Natural killer cell (primary cell): ENCODE results near the gene IVD. TPM values are rescaled to one million over a fixed set of nuclear protein-coding genes. Genes with fewer than 3 reads are reported as not detected.

Experiments used
- ATAC-seq, 3 donors: fragments of 150-1000 bp in 2 of 3; fragments of 200-7000 bp in 1 of 3; cut with Tn5 transposase; 1 replicate in 1 of 3; 2 replicates in 2 of 3; pipeline ENCODE4 v1.10.0; 2021; ENCODE audit warnings: mild to moderate bottlenecking in 2 of 3, moderate library complexity in 2 of 3
- DNase-seq, 2 donors: peaks; one replicate each; pipeline versions ENCODE4 v3.0.0 to v3.0.0-alpha.2; 2013 to 2021; ENCODE audit warnings: mixed read lengths in 1 of 2
- H3K27ac ChIP-seq: one replicate; pipeline ENCODE4 v1.5.1; 2013; ENCODE audit warnings: mild to moderate bottlenecking, low read length
- H3K27me3 ChIP-seq: one replicate; pipeline ENCODE4 v1.6.1; 2013; ENCODE audit warnings: low read length; ENCODE audit not compliant: control insufficient read depth, insufficient read depth
- H3K36me3 ChIP-seq: one replicate; pipeline ENCODE4 v1.6.1; 2013; ENCODE audit warnings: low read length; ENCODE audit not compliant: control insufficient read depth, insufficient read depth
- H3K4me1 ChIP-seq: one replicate; pipeline ENCODE4 v1.6.1; 2013; ENCODE audit warnings: low read length; ENCODE audit not compliant: control insufficient read depth, insufficient read depth
- H3K4me3 ChIP-seq: one replicate; pipeline ENCODE4 v1.5.1; 2013; ENCODE audit warnings: low read length
- H3K9me3 ChIP-seq: one replicate; pipeline ENCODE4 v1.6.1; 2013; ENCODE audit warnings: low read length; ENCODE audit not compliant: control insufficient read depth, insufficient read depth
- H3K27ac Mint-ChIP-seq, 2 donors: one replicate each; pipeline ENCODE4 v1.8.0; 2022; ENCODE audit warnings: mild to moderate bottlenecking in 2 of 2, mixed read lengths in 2 of 2, moderate library complexity in 1 of 2
- H3K27me3 Mint-ChIP-seq, 2 donors: one replicate each; pipeline ENCODE4 v1.8.0; 2022; ENCODE audit warnings: low read depth in 2 of 2, mixed read lengths in 2 of 2
- H3K36me3 Mint-ChIP-seq: one replicate; pipeline ENCODE4 v1.8.0; 2022; ENCODE audit warnings: mixed read lengths
- H3K4me1 Mint-ChIP-seq, 2 donors: one replicate each; pipeline ENCODE4 v1.8.0; 2022; ENCODE audit warnings: mixed read lengths in 2 of 2
- H3K4me3 Mint-ChIP-seq: one replicate; pipeline ENCODE4 v1.8.0; 2022; ENCODE audit warnings: mild to moderate bottlenecking, moderate library complexity, mixed read lengths
- H3K9me3 Mint-ChIP-seq, 2 donors: one replicate each; pipeline ENCODE4 v1.8.0; 2022; ENCODE audit warnings: mixed read lengths in 2 of 2
- WGBS: methylation state at CpG from one replicate; pipeline ENCODE4 v1.1.7; 2013; ENCODE audit warnings: missing lambda C conversion rate; ENCODE audit not compliant: insufficient coverage; 5-methylcytosine and 5-hydroxymethylcytosine counted together
- intact Hi-C: fragments of 100-400 bp; cut with micrococcal nuclease; formaldehyde crosslinking; loops from one replicate; pipeline ENCODE4 v1.14.2; 2022
- total RNA-seq, 4 donors: library from RNA; stranded (reverse); fragments of 120-200 nt in 1 of 4; gene quantifications; one replicate each; pipeline versions ENCODE4 v1.2.3 to v1.2.4, GENCODE V29; 2013 to 2022
- TF ChIP-seq, protein P1 (sequence below): fragments of 200-600 bp; IDR thresholded peaks from one replicate; pipeline ENCODE4 v1.8.0; 2022; ENCODE audit warnings: antibody characterized with exemption

Gene IVD
- total RNA-seq, 3 donors from 2014 or later (not counting 1 experiment from before 2014, with no cell fraction given) = 56.2 to 76.8 (median 67.3) TPM

- Mint-ChIP-seq H3K27ac (no peak overlapping the region), H3K4me1 (peaks cover 0 to 6% of the 10 kb centered on the region in 2 donors), H3K36me3 (peaks cover 19% of the 10 kb centered on the region), H3K4me3 (no peak overlapping the region), H3K9me3 (no peaks in the 10 kb centered on the region), H3K27me3 (no peaks in the 10 kb centered on the region)
- ATAC-seq = no peak
- 96% methylated on average over 10 of the region's 10 CpGs for WGBS
- Histone ChIP-seq H3K36me3 (peaks cover 69% of the 10 kb centered on the region), H3K4me3 (no peak overlapping the region), H3K9me3 (no peaks in the 10 kb centered on the region), H3K27me3 (no peaks in the 10 kb centered on the region), H3K27ac (no peak overlapping the region), H3K4me1 (no peaks in the 10 kb centered on the region)
- intact Hi-C loops = no loop called here
- no peak for DNase-seq
- TF ChIP-seq, protein P1, sequence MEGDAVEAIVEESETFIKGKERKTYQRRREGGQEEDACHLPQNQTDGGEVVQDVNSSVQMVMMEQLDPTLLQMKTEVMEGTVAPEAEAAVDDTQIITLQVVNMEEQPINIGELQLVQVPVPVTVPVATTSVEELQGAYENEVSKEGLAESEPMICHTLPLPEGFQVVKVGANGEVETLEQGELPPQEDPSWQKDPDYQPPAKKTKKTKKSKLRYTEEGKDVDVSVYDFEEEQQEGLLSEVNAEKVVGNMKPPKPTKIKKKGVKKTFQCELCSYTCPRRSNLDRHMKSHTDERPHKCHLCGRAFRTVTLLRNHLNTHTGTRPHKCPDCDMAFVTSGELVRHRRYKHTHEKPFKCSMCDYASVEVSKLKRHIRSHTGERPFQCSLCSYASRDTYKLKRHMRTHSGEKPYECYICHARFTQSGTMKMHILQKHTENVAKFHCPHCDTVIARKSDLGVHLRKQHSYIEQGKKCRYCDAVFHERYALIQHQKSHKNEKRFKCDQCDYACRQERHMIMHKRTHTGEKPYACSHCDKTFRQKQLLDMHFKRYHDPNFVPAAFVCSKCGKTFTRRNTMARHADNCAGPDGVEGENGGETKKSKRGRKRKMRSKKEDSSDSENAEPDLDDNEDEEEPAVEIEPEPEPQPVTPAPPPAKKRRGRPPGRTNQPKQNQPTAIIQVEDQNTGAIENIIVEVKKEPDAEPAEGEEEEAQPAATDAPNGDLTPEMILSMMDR = no peak
Measured at GRCh38 chr15:40415226-40415625, 9.6 kb downstream of the IVD start.

- Histone ChIP-seq H3K4me3 (no peak overlapping the region), H3K4me1 (no peaks in the 10 kb centered on the region), H3K27ac (no peak overlapping the region), H3K36me3 (peaks cover 61% of the 10 kb centered on the region), H3K27me3 (no peaks in the 10 kb centered on the region), H3K9me3 (no peaks in the 10 kb centered on the region)
- H3K36me3 Mint-ChIP-seq = peaks cover 14% of the 10 kb centered on the region
- 96% methylated on average over 14 of the region's 14 CpGs for WGBS
- DNase-seq = no peak
- no peak overlapping the region for H3K27ac Mint-ChIP-seq
- no peaks in the 10 kb centered on the region for H3K27me3 Mint-ChIP-seq
- H3K9me3 Mint-ChIP-seq = no peaks in the 10 kb centered on the region
- TF ChIP-seq, protein P1 = no peak
- intact Hi-C loops = no loop called here
- ATAC-seq = no peak
- peaks cover 0 to 6% of the 10 kb centered on the region in 2 donors for H3K4me1 Mint-ChIP-seq
- H3K4me3 Mint-ChIP-seq = no peak overlapping the region
Measured at GRCh38 chr15:40416056-40416455, 10.5 kb downstream of the IVD start.

GRCh38 chr15:40418126-40418525 is 12.5 kb downstream of the IVD start:
- Histone ChIP-seq H3K4me3 (no peak overlapping the region), H3K36me3 (peaks cover 40% of the 10 kb centered on the region), H3K9me3 (no peaks in the 10 kb centered on the region), H3K27ac (no peak overlapping the region), H3K4me1 (peaks cover 6% of the 10 kb centered on the region), H3K27me3 (no peaks in the 10 kb centered on the region)
- no peaks in the 10 kb centered on the region for H3K9me3 Mint-ChIP-seq
- no peaks in the 10 kb centered on the region for H3K27me3 Mint-ChIP-seq
- ATAC-seq = no peak
- no peak overlapping the region for H3K4me3 Mint-ChIP-seq
- TF ChIP-seq, protein P1 = no peak
- H3K4me1 Mint-ChIP-seq = no peaks in the 10 kb centered on the region
- no peak for DNase-seq
- intact Hi-C loops = no loop called here
- 96% methylated on average over 10 of the region's 10 CpGs for WGBS
- no peak overlapping the region for H3K27ac Mint-ChIP-seq
- no peaks in the 10 kb centered on the region for H3K36me3 Mint-ChIP-seq

DNA sequence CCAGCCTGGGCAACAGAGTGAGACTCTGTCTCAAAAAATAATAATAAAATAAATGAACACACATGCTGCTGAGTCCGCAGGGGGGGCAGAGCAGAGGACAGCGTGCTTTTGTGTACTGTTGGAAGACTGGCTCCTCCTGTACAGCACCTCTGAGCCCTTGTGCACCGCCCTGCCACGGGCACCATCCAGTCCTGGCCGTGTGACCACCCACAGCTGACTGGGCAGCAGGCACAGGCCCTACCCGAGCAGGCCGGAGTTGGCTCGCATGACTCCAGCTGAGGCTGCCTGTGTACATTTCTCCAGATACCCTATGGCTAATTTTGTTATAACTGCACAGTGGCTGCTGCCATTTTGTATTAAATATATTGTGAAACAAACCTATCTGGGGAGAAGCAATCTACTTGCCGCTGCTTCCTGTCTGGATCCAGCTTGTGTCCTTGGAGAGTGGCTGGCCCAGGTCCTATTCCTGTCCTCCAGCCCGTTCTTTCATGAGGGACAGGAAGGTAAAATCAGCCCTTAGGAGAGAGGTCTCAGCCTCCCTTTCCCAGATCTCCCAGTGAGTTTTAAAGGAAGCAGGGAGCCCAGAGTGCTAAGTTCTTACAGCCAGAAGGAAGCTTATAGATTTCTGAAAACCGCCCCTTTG is 14.6 kb downstream of the IVD start:
- intact Hi-C loops = no loop called here
- Histone ChIP-seq H3K4me1 (peaks cover 6% of the 10 kb centered on the region), H3K4me3 (no peak overlapping the region), H3K27me3 (no peaks in the 10 kb centered on the region), H3K9me3 (no peaks in the 10 kb centered on the region), H3K36me3 (peaks cover 26% of the 10 kb centered on the region), H3K27ac (no peak overlapping the region)
- H3K9me3 Mint-ChIP-seq = no peaks in the 10 kb centered on the region
- no peaks in the 10 kb centered on the region for H3K4me1 Mint-ChIP-seq
- no peaks in the 10 kb centered on the region for H3K36me3 Mint-ChIP-seq
- TF ChIP-seq, protein P1 = no peak
- H3K27me3 Mint-ChIP-seq = no peaks in the 10 kb centered on the region
- H3K27ac Mint-ChIP-seq = no peak overlapping the region
- ATAC-seq = no peak
- WGBS = 94% methylated on average over 11 of the region's 11 CpGs
- no peak for DNase-seq
- no peak overlapping the region for H3K4me3 Mint-ChIP-seq
